ENCODE data around the gene CDC25C.
A peak's percentile ranks its signal among the peaks of the same experiment; 100 is the strongest.

CDC25C gene
- 0 to 2.3 (median 0.19) reads per million in 9 experiments for total RNA-seq

- peak; percentile 99 for ATAC-seq (replicated peaks)
- peak; percentile 94 to 96 (median 94) for DNase-seq
- no peaks in the 10 kb centered on the region for H3K9me3 Mint-ChIP-seq
- peaks cover 9% of the 10 kb centered on the region for H3K36me3 Mint-ChIP-seq (ENCODE audit: insufficient read depth)
- peak within 1 kb of the TSS; percentile 1 to 84 for H3K27ac Mint-ChIP-seq
- peak within 1 kb of the TSS; percentile 89 to 91 for H3K4me3 Mint-ChIP-seq
- H3K4me1 Mint-ChIP-seq (ENCODE audit: low read depth in 2 of 2) = peaks cover 10 to 12% of the 10 kb centered on the region in 2 donors
- no peaks in the 10 kb centered on the region for H3K27me3 Mint-ChIP-seq
Measured at GRCh38 chr5:138331449-138332368, at the start of gene CDC25C. TSS of gene CDC25C (minus strand) at chr5:138331804. CDS start at chr5:138331180, 624 bp downstream.

GRCh38 chr5:138372653-138373052, 41.0 kb upstream of the CDC25C start:
- Mint-ChIP-seq H3K4me1 (ENCODE audit: low read depth in 2 of 2) (peaks cover 16 to 28% of the 10 kb centered on the region in 2 donors), H3K9me3 (no peaks in the 10 kb centered on the region), H3K27ac (peak overlapping the region in 1 of 2 donors; percentile 22), H3K36me3 (ENCODE audit: insufficient read depth) (peaks cover 48% of the 10 kb centered on the region), H3K27me3 (no peaks in the 10 kb centered on the region), H3K4me3 (no peak overlapping the region)
- no peak for DNase-seq
- no peak for ATAC-seq (replicated peaks)

- H3K9me3 Mint-ChIP-seq = no peaks in the 10 kb centered on the region
- no peak overlapping the region for H3K4me3 Mint-ChIP-seq
- H3K4me1 Mint-ChIP-seq (ENCODE audit: low read depth in 2 of 2) = peaks cover 16 to 28% of the 10 kb centered on the region in 2 donors
- DNase-seq (no peak), ATAC-seq (replicated peaks) (no peak)
- H3K27me3 Mint-ChIP-seq = no peaks in the 10 kb centered on the region
- peaks cover 47% of the 10 kb centered on the region for H3K36me3 Mint-ChIP-seq (ENCODE audit: insufficient read depth)
- peak overlapping the region in 1 of 2 donors; percentile 22 for H3K27ac Mint-ChIP-seq
Measured at GRCh38 chr5:138372225-138372624, 40.6 kb upstream of the CDC25C start.

- H3K4me3 Mint-ChIP-seq = no peak overlapping the region
- H3K9me3 Mint-ChIP-seq = no peaks in the 10 kb centered on the region
- peak overlapping the region in 1 of 2 donors; percentile 62 for H3K27ac Mint-ChIP-seq
- no peaks in the 10 kb centered on the region for H3K27me3 Mint-ChIP-seq
- DNase-seq = no peak
- ATAC-seq (replicated peaks) = no peak
- H3K4me1 Mint-ChIP-seq (ENCODE audit: low read depth in 2 of 2) = peaks cover 21 to 35% of the 10 kb centered on the region in 2 donors
- peaks cover 39% of the 10 kb centered on the region for H3K36me3 Mint-ChIP-seq (ENCODE audit: insufficient read depth)
Measured at GRCh38 chr5:138371454-138371853, 39.9 kb upstream of the CDC25C start.

GRCh38 chr5:138370537-138370936, 38.9 kb upstream of the CDC25C start:
- no peaks in the 10 kb centered on the region for H3K27me3 Mint-ChIP-seq
- H3K36me3 Mint-ChIP-seq (ENCODE audit: insufficient read depth) = peaks cover 30% of the 10 kb centered on the region
- H3K4me3 Mint-ChIP-seq = no peak overlapping the region
- no peak for DNase-seq
- H3K27ac Mint-ChIP-seq = peak overlapping the region in 1 of 2 donors; percentile 62
- ATAC-seq (replicated peaks) = no peak
- H3K4me1 Mint-ChIP-seq (ENCODE audit: low read depth in 2 of 2) = peaks cover 24 to 42% of the 10 kb centered on the region in 2 donors
- no peaks in the 10 kb centered on the region for H3K9me3 Mint-ChIP-seq

- no peak overlapping the region for H3K4me3 Mint-ChIP-seq
- no peak for DNase-seq
- peak overlapping the region in 1 of 2 donors; percentile 21 for H3K27ac Mint-ChIP-seq
Measured at GRCh38 chr5:138369706-138370105, 38.1 kb upstream of the CDC25C start.

GRCh38 chr5:138369261-138369660, 37.7 kb upstream of the CDC25C start:
- Mint-ChIP-seq H3K9me3 (no peaks in the 10 kb centered on the region), H3K27me3 (no peaks in the 10 kb centered on the region), H3K4me3 (no peak overlapping the region), H3K27ac (peak overlapping the region in 1 of 2 donors; percentile 21), H3K36me3 (ENCODE audit: insufficient read depth) (peaks cover 17% of the 10 kb centered on the region), H3K4me1 (ENCODE audit: low read depth in 2 of 2) (peaks cover 25 to 44% of the 10 kb centered on the region in 2 donors)
- DNase-seq (no peak), ATAC-seq (replicated peaks) (no peak)

More at GRCh38 chr5:138369706-138370105, 38.1 kb upstream of the CDC25C start:
- Mint-ChIP-seq H3K27me3 (no peaks in the 10 kb centered on the region), H3K9me3 (no peaks in the 10 kb centered on the region), H3K4me1 (ENCODE audit: low read depth in 2 of 2) (peaks cover 24 to 42% of the 10 kb centered on the region in 2 donors), H3K36me3 (ENCODE audit: insufficient read depth) (peaks cover 22% of the 10 kb centered on the region)
- ATAC-seq (replicated peaks) = no peak

GRCh38 chr5:138366632-138367382, 35.2 kb upstream of the CDC25C start:
- no peaks in the 10 kb centered on the region for H3K9me3 Mint-ChIP-seq
- H3K4me3 Mint-ChIP-seq = peak overlapping the region in 1 of 2 donors; percentile 3
- peaks cover 28 to 43% of the 10 kb centered on the region in 2 donors for H3K4me1 Mint-ChIP-seq (ENCODE audit: low read depth in 2 of 2)
- DNase-seq (no peak), ATAC-seq (replicated peaks) (no peak)
- no peaks in the 10 kb centered on the region for H3K27me3 Mint-ChIP-seq
- H3K36me3 Mint-ChIP-seq (ENCODE audit: insufficient read depth) = peaks cover 11% of the 10 kb centered on the region
- H3K27ac Mint-ChIP-seq = peak overlapping the region in 1 of 2 donors; percentile 25

- peaks cover 35 to 52% of the 10 kb centered on the region in 2 donors for H3K4me1 Mint-ChIP-seq (ENCODE audit: low read depth in 2 of 2)
- H3K36me3 Mint-ChIP-seq (ENCODE audit: insufficient read depth) = peaks cover 14% of the 10 kb centered on the region
- no peaks in the 10 kb centered on the region for H3K9me3 Mint-ChIP-seq
- no peak for ATAC-seq (replicated peaks)
- no peak overlapping the region for H3K27ac Mint-ChIP-seq
- H3K4me3 Mint-ChIP-seq = peak overlapping the region in 1 of 2 donors; percentile 25
- H3K27me3 Mint-ChIP-seq = no peaks in the 10 kb centered on the region
- no peak for DNase-seq
Measured at GRCh38 chr5:138364576-138364975, 33.0 kb upstream of the CDC25C start.

GRCh38 chr5:138360941-138361452, 29.4 kb upstream of the CDC25C start:
- no peak for DNase-seq
- no peak for ATAC-seq (replicated peaks)
- Mint-ChIP-seq H3K9me3 (no peaks in the 10 kb centered on the region), H3K27me3 (no peaks in the 10 kb centered on the region), H3K27ac (peak overlapping the region in 1 of 2 donors; percentile 26), H3K4me1 (ENCODE audit: low read depth in 2 of 2) (peaks cover 21 to 27% of the 10 kb centered on the region in 2 donors), H3K36me3 (ENCODE audit: insufficient read depth) (peaks cover 23% of the 10 kb centered on the region), H3K4me3 (peak overlapping the region in 1 of 2 donors; percentile 52)

- H3K36me3 Mint-ChIP-seq (ENCODE audit: insufficient read depth) = peaks cover 23% of the 10 kb centered on the region
- DNase-seq = no peak
- no peaks in the 10 kb centered on the region for H3K9me3 Mint-ChIP-seq
- peaks cover 30 to 38% of the 10 kb centered on the region in 2 donors for H3K4me1 Mint-ChIP-seq (ENCODE audit: low read depth in 2 of 2)
- ATAC-seq (replicated peaks) = no peak
- H3K4me3 Mint-ChIP-seq = no peak overlapping the region
- H3K27ac Mint-ChIP-seq = peak overlapping the region in 1 of 2 donors; percentile 62
- H3K27me3 Mint-ChIP-seq = no peaks in the 10 kb centered on the region
Measured at GRCh38 chr5:138359621-138360020, 28.0 kb upstream of the CDC25C start.

GRCh38 chr5:138354926-138355378, 23.3 kb upstream of the CDC25C start:
- DNase-seq (peak; percentile 25 to 43 (median 42)), ATAC-seq (replicated peaks) (peak; percentile 31)
- Mint-ChIP-seq H3K4me3 (peak overlapping the region; percentile 95 to 99), H3K27me3 (no peaks in the 10 kb centered on the region), H3K36me3 (ENCODE audit: insufficient read depth) (peaks cover 31% of the 10 kb centered on the region), H3K4me1 (ENCODE audit: low read depth in 2 of 2) (peaks cover 33 to 35% of the 10 kb centered on the region in 2 donors), H3K9me3 (peaks cover 0 to 2% of the 10 kb centered on the region in 2 donors), H3K27ac (peak overlapping the region in 1 of 2 donors; percentile 94)

- H3K36me3 Mint-ChIP-seq (ENCODE audit: insufficient read depth) = peaks cover 32% of the 10 kb centered on the region
- H3K4me3 Mint-ChIP-seq = peak overlapping the region; percentile 95 to 99
- DNase-seq = no peak
- no peak for ATAC-seq (replicated peaks)
- peak overlapping the region; percentile 94 to 97 for H3K27ac Mint-ChIP-seq
- H3K27me3 Mint-ChIP-seq = no peaks in the 10 kb centered on the region
- H3K9me3 Mint-ChIP-seq = peaks cover 0 to 2% of the 10 kb centered on the region in 2 donors
- peaks cover 29 to 35% of the 10 kb centered on the region in 2 donors for H3K4me1 Mint-ChIP-seq (ENCODE audit: low read depth in 2 of 2)
Measured at GRCh38 chr5:138354387-138354786, 22.8 kb upstream of the CDC25C start.

All from effector memory CD8-positive, alpha-beta T cell (primary cell).